Common myeloid progenitor, CD34-positive (primary cell): ENCODE data around the gene POU4F3.
A peak's percentile ranks its signal among the peaks of the same experiment; 100 is the strongest.

Experiments used
- CTCF ChIA-PET: fragments of 350-600 bp; sonication (Branson Sonifier 250); formaldehyde crosslinking; loops from one replicate; lab custom pipeline; 2021; ENCODE audit warnings: antibody characterized with exemption; lab: Charles Lee
- POLR2A ChIA-PET: fragments of 350-600 bp; sonication (Branson Sonifier 250); formaldehyde crosslinking; loops from one replicate; lab custom pipeline; 2021; ENCODE audit warnings: antibody characterized with exemption; lab: Charles Lee
- DNase-seq, 3 donors: peaks; one replicate each; pipeline versions ENCODE4 v3.0.0 to v3.0.0-alpha.2; 2013
- H3K27ac ChIP-seq, 2 experiments: 1 replicate in 1 of 2; 2 replicates in 1 of 2; pipeline ENCODE4 v1.7.0; 2013; ENCODE audit warnings: inconsistent platforms in 2 of 2, low read length in 2 of 2, mild to moderate bottlenecking in 2 of 2, low read depth in 1 of 2, moderate library complexity in 1 of 2; ENCODE audit not compliant: severe bottlenecking in 2 of 2, insufficient read depth in 1 of 2, poor library complexity in 1 of 2
- H3K27me3 ChIP-seq, 5 experiments: replicated peaks in 2 of 5; 1 replicate in 3 of 5; 2 replicates in 2 of 5; pipeline versions ENCODE4 v1.6.1 to v1.7.0; 2013; ENCODE audit warnings: low read length in 4 of 5, mild to moderate bottlenecking in 2 of 5, moderate library complexity in 2 of 5, inconsistent platforms in 1 of 5; ENCODE audit not compliant: insufficient read depth in 5 of 5, control insufficient read depth in 4 of 5
- H3K36me3 ChIP-seq, 4 experiments: 1 replicate in 2 of 4; 2 replicates in 2 of 4; pipeline versions ENCODE4 v1.6.1 to v1.7.0; 2013; ENCODE audit warnings: low read length in 3 of 4, control low read depth in 1 of 4, mild to moderate bottlenecking in 1 of 4; ENCODE audit not compliant: control insufficient read depth in 4 of 4, insufficient read depth in 4 of 4
- H3K4me1 ChIP-seq, 4 experiments: 1 replicate in 3 of 4; 2 replicates in 1 of 4; pipeline versions ENCODE4 v1.6.1 to v1.7.1; 2013; ENCODE audit warnings: low read length in 3 of 4, mild to moderate bottlenecking in 3 of 4, control low read depth in 1 of 4, inconsistent platforms in 1 of 4, moderate library complexity in 1 of 4; ENCODE audit not compliant: control insufficient read depth in 4 of 4, insufficient read depth in 4 of 4; ENCODE audit errors: control extremely low read depth in 1 of 4
- H3K4me3 ChIP-seq, 7 experiments: 1 replicate in 4 of 7; 2 replicates in 3 of 7; pipeline versions ENCODE4 v1.5.1 to v1.7.0; 2013; ENCODE audit warnings: mild to moderate bottlenecking in 7 of 7, low read length in 6 of 7, moderate library complexity in 6 of 7, inconsistent platforms in 2 of 7, low read depth in 2 of 7, control low read depth in 1 of 7; ENCODE audit not compliant: insufficient read depth in 4 of 7, control insufficient read depth in 1 of 7; ENCODE audit errors: extremely low read depth in 1 of 7
- H3K9me3 ChIP-seq, 5 experiments: 1 replicate in 4 of 5; 2 replicates in 1 of 5; pipeline versions ENCODE4 v1.6.1 to v1.7.1; 2013; ENCODE audit warnings: low read length in 4 of 5, mild to moderate bottlenecking in 2 of 5, inconsistent platforms in 1 of 5, low read depth in 1 of 5, moderate library complexity in 1 of 5; ENCODE audit not compliant: control insufficient read depth in 4 of 5, insufficient read depth in 2 of 5; ENCODE audit errors: control extremely low read depth in 1 of 5
- WGBS: methylation state at CpG from one replicate; pipeline ENCODE4 v1.1.5; 2013; ENCODE audit not compliant: insufficient coverage; 5-methylcytosine and 5-hydroxymethylcytosine counted together

Gene POU4F3

DNA sequence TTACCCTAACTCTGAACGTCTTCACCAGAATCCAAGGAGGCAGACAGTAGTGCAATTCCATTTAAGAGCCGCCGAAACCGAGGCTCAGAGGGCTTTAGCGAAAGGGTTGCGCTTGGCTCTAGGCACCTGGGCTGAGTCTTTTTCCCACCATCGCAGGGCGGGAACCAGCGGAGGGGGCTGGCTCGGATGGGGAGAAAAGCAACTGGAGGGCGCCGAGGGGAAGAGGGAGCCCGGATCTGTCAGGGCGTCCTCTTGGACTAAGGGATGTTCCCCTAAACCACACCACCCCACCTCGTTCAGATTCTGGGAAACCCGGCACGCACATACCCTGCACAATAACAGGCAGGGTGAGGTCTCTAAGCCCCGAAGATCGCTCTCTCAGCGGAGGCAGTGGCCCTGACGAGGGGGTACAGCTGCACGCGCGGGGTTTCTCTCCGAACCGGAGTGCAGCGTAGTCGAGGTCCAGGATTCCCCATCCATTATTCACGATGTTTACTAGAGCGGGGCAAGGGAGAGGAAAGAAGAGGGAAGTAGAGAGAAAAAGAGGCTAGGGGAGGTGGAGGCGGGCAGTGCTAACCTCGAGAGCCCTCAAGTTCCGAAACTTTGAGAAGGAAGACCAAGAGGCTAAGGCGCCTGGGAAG lies 1.3 kb upstream of the POU4F3 start:
- Histone ChIP-seq H3K27ac (no peak overlapping the region), H3K27me3 (peaks cover 17 to 100% (median 74%) of the 10 kb centered on the region in 5 experiments), H3K4me3 (no peak overlapping the region), H3K36me3 (no peaks in the 10 kb centered on the region), H3K9me3 (peaks cover 0 to 5% (median 2%) of the 10 kb centered on the region in 5 experiments), H3K4me1 (peaks cover 0 to 28% (median 15%) of the 10 kb centered on the region in 4 experiments)
- WGBS = 4% methylated on average over 19 of the region's 34 CpGs
- ChIA-PET POLR2A (no interaction called here), CTCF (no interaction called here)
- no peak for DNase-seq

DNA sequence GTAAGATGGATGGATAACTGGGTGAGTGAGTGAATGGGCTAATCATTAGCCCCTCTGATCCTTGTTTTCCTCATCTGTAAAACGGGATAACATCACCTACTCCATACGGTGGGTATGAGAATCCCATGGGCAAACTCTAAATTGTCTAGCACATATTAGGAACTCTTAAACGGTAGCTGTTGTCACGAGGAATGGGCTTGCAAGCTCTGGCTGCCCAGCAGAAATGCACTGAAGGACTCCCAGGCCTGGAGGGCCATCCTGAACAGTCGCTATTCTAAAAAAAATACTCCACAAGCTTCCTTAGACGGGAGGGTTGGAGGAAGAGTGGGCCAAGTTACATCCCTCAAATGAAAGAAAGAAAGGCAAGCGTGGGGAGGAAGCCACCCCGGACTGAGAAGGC lies 711 bp upstream of the POU4F3 start:
- H3K9me3 ChIP-seq = peaks cover 0 to 4% (median 2%) of the 10 kb centered on the region in 5 experiments

DNA sequence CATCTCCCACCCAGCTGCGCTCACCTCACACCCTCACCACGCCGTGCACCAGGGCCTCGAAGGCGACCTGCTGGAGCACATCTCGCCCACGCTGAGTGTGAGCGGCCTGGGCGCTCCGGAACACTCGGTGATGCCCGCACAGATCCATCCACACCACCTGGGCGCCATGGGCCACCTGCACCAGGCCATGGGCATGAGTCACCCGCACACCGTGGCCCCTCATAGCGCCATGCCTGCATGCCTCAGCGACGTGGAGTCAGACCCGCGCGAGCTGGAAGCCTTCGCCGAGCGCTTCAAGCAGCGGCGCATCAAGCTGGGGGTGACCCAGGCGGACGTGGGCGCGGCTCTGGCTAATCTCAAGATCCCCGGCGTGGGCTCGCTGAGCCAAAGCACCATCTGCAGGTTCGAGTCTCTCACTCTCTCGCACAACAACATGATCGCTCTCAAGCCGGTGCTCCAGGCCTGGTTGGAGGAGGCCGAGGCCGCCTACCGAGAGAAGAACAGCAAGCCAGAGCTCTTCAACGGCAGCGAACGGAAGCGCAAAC lies 1.1 kb downstream of the POU4F3 start:
- WGBS = 8% methylated on average over 43 of the region's 44 CpGs
- ChIA-PET CTCF (interaction anchor here (2.0 kb wide), 1 partner anchor 12 kb away, joined by 4 read pairs; no protein-coding TSS in a partner anchor), POLR2A (no interaction called here)
- peaks cover 0 to 4% (median 0%) of the 10 kb centered on the region in 5 experiments for H3K9me3 ChIP-seq
- H3K4me3 ChIP-seq = peak overlapping the region in 1 of 7 experiments; percentile 44
- peaks cover 8 to 100% (median 71%) of the 10 kb centered on the region in 5 experiments for H3K27me3 ChIP-seq
- DNase-seq = no peak
- peaks cover 0 to 36% (median 32%) of the 10 kb centered on the region in 4 experiments for H3K4me1 ChIP-seq
- H3K27ac ChIP-seq = no peak overlapping the region
- H3K36me3 ChIP-seq = no peaks in the 10 kb centered on the region

More for the DNA sequence above, 711 bp upstream of the POU4F3 start:
- DNase-seq = no peak
- H3K4me3 ChIP-seq = no peak overlapping the region
- peaks cover 0 to 30% (median 20%) of the 10 kb centered on the region in 4 experiments for H3K4me1 ChIP-seq
- CTCF ChIA-PET = no interaction called here
- WGBS = 7% methylated on average over 6 of the region's 8 CpGs
- peaks cover 14 to 100% (median 75%) of the 10 kb centered on the region in 5 experiments for H3K27me3 ChIP-seq
- no peak overlapping the region for H3K27ac ChIP-seq
- H3K36me3 ChIP-seq = no peaks in the 10 kb centered on the region
- POLR2A ChIA-PET = no interaction called here

DNA sequence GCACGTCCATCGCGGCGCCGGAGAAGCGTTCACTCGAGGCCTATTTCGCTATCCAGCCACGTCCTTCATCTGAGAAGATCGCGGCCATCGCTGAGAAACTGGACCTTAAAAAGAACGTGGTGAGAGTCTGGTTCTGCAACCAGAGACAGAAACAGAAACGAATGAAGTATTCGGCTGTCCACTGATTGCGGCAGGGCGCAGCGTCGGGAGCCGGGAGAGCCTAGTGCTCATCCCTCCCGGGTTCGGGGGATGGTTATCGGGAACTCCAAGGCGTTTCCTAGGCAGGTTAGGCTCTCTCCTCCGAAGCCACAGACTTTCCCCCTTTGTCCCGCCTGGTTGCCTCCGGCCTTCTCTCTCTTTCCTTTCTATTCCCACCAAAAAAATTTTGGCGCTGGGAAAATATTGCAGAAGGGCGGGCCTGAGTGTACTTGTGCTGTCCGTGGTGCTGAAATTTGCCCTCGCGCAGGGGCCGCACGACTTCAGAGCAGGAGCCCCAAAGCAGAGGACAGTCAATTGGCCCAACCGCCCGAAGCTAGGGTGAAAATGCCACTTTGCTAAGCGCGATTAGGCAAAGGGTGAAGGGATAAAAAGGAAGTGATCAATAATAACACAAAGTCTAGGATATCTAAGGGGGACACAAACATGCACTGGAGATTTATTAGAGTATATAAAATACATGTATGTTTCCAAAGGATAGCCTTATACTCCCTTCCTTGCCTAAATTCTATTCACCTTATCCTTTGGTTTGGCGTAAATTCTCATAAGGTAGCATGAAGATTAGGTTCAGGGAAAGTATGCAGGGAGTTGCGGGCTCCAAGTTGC lies 1.8 kb downstream of the POU4F3 start:
- POLR2A ChIA-PET = no interaction called here
- H3K27me3 ChIP-seq = peaks cover 8 to 100% (median 72%) of the 10 kb centered on the region in 5 experiments
- no peak overlapping the region for H3K27ac ChIP-seq
- no peaks in the 10 kb centered on the region for H3K36me3 ChIP-seq
- CTCF ChIA-PET = interaction anchor here (2.0 kb wide), 1 partner anchor 12 kb away, joined by 4 read pairs; no protein-coding TSS in a partner anchor
- H3K4me3 ChIP-seq = peak overlapping the region in 1 of 7 experiments; percentile 44
- peaks cover 0 to 41% (median 36%) of the 10 kb centered on the region in 4 experiments for H3K4me1 ChIP-seq
- peak; percentile 67 to 85 (median 85) for DNase-seq
- 4% methylated on average over 33 of the region's 40 CpGs for WGBS
- H3K9me3 ChIP-seq = peaks cover 0 to 4% (median 0%) of the 10 kb centered on the region in 5 experiments

DNA sequence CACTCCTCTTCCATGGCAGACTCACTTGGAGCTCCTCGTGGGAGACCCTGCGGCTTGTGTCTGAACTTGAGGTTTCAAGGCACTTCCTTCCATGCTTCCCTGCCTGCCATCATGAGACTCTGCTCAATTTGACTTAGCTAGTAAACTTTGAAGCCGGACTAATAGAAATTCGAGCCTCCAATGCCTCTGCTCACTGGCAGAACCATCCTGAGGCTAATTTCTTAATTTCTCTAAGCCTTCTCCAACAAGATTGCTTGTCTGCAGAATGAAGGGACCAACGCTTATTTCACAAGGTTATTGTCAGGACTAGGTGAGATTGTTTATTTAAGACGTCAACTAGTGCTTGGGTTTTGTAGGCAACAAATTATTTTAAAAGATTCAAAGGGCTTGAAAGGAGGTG lies 3.2 kb downstream of the POU4F3 start:
- Histone ChIP-seq H3K9me3 (peaks cover 0 to 4% (median 0%) of the 10 kb centered on the region in 5 experiments), H3K27ac (no peak overlapping the region), H3K27me3 (peaks cover 4 to 100% (median 72%) of the 10 kb centered on the region in 5 experiments), H3K4me1 (peaks cover 0 to 49% (median 43%) of the 10 kb centered on the region in 4 experiments), H3K36me3 (no peaks in the 10 kb centered on the region), H3K4me3 (no peak overlapping the region)
- POLR2A ChIA-PET = no interaction called here
- 12% methylated on average over 5 of the region's 6 CpGs for WGBS
- DNase-seq = no peak
- CTCF ChIA-PET = no interaction called here

DNA sequence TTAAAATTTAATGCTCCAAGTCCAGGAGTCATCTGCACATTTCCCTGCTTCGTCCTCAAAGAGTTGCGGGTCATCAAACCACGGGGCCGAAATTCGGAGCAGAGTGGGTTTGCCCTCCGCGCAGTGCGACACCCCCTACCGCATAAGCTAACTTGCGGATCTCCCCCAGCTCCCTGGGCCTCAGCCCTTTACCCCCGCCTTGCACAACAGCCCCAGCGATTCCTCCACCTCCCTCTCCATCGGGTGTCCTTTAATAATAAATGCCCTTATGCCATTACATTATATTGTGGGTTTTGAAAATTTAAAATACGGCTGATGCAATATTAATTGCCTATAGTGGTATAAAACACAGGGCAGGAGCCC lies 3.9 kb downstream of the POU4F3 start:
- peaks cover 0 to 4% (median 0%) of the 10 kb centered on the region in 5 experiments for H3K9me3 ChIP-seq
- no peak for DNase-seq
- no peak overlapping the region for H3K27ac ChIP-seq
- H3K27me3 ChIP-seq = peaks cover 4 to 100% (median 70%) of the 10 kb centered on the region in 5 experiments
- no peaks in the 10 kb centered on the region for H3K36me3 ChIP-seq
- H3K4me3 ChIP-seq = no peak overlapping the region
- ChIA-PET POLR2A (no interaction called here), CTCF (no interaction called here)
- WGBS = 6% methylated on average over 9 of the region's 14 CpGs
- peaks cover 0 to 49% (median 42%) of the 10 kb centered on the region in 4 experiments for H3K4me1 ChIP-seq
